K562 (cell line): Measurements from ENCODE around the gene BMP10. TPM values are rescaled to one million over a fixed set of nuclear protein-coding genes. Genes with fewer than 3 reads are reported as not detected.
A peak's percentile ranks its signal among the peaks of the same experiment; 100 is the strongest.

Experiments
- ATAC-seq: fragments of 200-7000 bp; cut with Tn5 transposase; 3 replicates; pipeline ENCODE4 v1.9.1; 2020; ENCODE audit warnings: moderate library complexity
- BruUV-seq: library from RNA; stranded (reverse); fragments of 400-500 nt; replicated peaks from 2 replicates; lab custom pipeline; 2021; lab: Mats Ljungman, UMichigan
- CTCF ChIA-PET: fragments of 300-600 bp; formaldehyde crosslinking; extraction: SDS; loops from one replicate; lab custom pipeline; 2021; ENCODE audit warnings: low intra/inter-chr PET ratio; lab: Yijun Ruan, JAX
- POLR2A ChIA-PET: fragments of 300-600, 350-650 bp; sonication (Branson Sonifier 250); formaldehyde crosslinking; extraction: SDS; loops from one replicate; lab custom pipeline; 2021; ENCODE audit warnings: antibody characterized with exemption, inconsistent platforms; lab: Yijun Ruan, JAX
- DNase-seq, 4 experiments: peaks; one replicate each; pipeline versions ENCODE4 v3.0.0 to v3.0.0-alpha.2; 2011 to 2018; ENCODE audit warnings: low spot score in 3 of 4, mixed read lengths in 3 of 4; ENCODE audit errors: extremely low read depth in 1 of 4
- FAIRE-seq: peaks from 2 replicates; lab custom pipeline; 2011; peaks lifted over from hg19 to GRCh38; lab: Jason Lieb, UNC
- H2AFZ ChIP-seq: 2 replicates; pipeline ENCODE4 v1.6.0; 2011; ENCODE audit warnings: low read depth, low read length, control low read depth, inconsistent platforms
- H3K27ac ChIP-seq: fragments of 200-600 bp; 3 replicates; pipeline ENCODE4 v1.8.0; 2011; ENCODE audit warnings: low read depth, mild to moderate bottlenecking, control low read depth, inconsistent platforms, low read length, moderate library complexity, mixed read lengths; ENCODE audit errors: extremely low read depth
- H3K27me3 ChIP-seq, 2 experiments: fragments of 300-600 bp in 1 of 2; 2 replicates in 1 of 2; 3 replicates in 1 of 2; pipeline versions ENCODE4 v1.6.0 to v1.8.0; 2011; ENCODE audit warnings: inconsistent platforms in 2 of 2, low read length in 2 of 2, mild to moderate bottlenecking in 1 of 2, mixed read lengths in 1 of 2, moderate library complexity in 1 of 2; ENCODE audit not compliant: control insufficient read depth in 2 of 2, insufficient read depth in 2 of 2
- H3K36me3 ChIP-seq: fragments of 300-600 bp; 3 replicates; pipeline ENCODE4 v1.8.0; 2011; ENCODE audit warnings: mild to moderate bottlenecking, low read length, inconsistent platforms; ENCODE audit not compliant: control insufficient read depth, insufficient read depth
- H3K4me1 ChIP-seq, 2 experiments: fragments of 200-600 bp in 1 of 2; replicated peaks in 1 of 2; 2 replicates in 1 of 2; 3 replicates in 1 of 2; pipeline versions ENCODE4 v1.5.1 to v1.8.0; 2011; ENCODE audit warnings: inconsistent platforms in 2 of 2, low read length in 2 of 2, mild to moderate bottlenecking in 1 of 2, mixed read lengths in 1 of 2, moderate library complexity in 1 of 2; ENCODE audit not compliant: control insufficient read depth in 2 of 2, insufficient read depth in 2 of 2
- H3K4me2 ChIP-seq: 2 replicates; pipeline ENCODE4 v1.6.1; 2011; ENCODE audit warnings: low read length, control low read depth, inconsistent platforms, mixed read lengths; ENCODE audit not compliant: insufficient read depth
- H3K4me3 ChIP-seq: fragments of 200-600 bp; sonication (generic), shearing (Covaris generic); 2 replicates; pipeline ENCODE4 v1.5.1; 2016; ENCODE audit warnings: control low read depth, inconsistent platforms
- H3K79me2 ChIP-seq: fragments of 200-600 bp; 3 replicates; pipeline ENCODE4 v1.8.0; 2011; ENCODE audit warnings: low read length, inconsistent platforms; ENCODE audit not compliant: control insufficient read depth, insufficient read depth
- H3K9ac ChIP-seq, 2 experiments: 2 replicates each; pipeline versions ENCODE4 v1.6.0 to v1.6.1; 2011; ENCODE audit warnings: low read depth in 2 of 2, low read length in 2 of 2, control low read depth in 1 of 2, inconsistent platforms in 1 of 2, mild to moderate bottlenecking in 1 of 2, mixed read lengths in 1 of 2; ENCODE audit not compliant: insufficient read depth in 1 of 2
- H3K9me1 ChIP-seq: one replicate; pipeline ENCODE4 v1.6.0; 2011; ENCODE audit warnings: inconsistent platforms, mild to moderate bottlenecking, low read length, moderate library complexity; ENCODE audit not compliant: control insufficient read depth, insufficient read depth
- H3K9me3 ChIP-seq: replicated peaks from 2 replicates; pipeline ENCODE4 v1.5.1; 2011; ENCODE audit warnings: low read depth, low read length, inconsistent platforms; ENCODE audit not compliant: control insufficient read depth, insufficient read depth
- H4K20me1 ChIP-seq: replicated peaks from 2 replicates; pipeline ENCODE4 v1.6.1; 2011; ENCODE audit warnings: low read length, inconsistent platforms, mixed read lengths; ENCODE audit not compliant: control insufficient read depth, insufficient read depth
- BRD4 ChIP-seq: fragments of 200-600 bp; sonication (generic); IDR thresholded peaks from 2 replicates; pipeline ENCODE4 v1.6.1; 2017; ENCODE audit warnings: inconsistent platforms
- MEF2A ChIP-seq: IDR thresholded peaks from 2 replicates; pipeline ENCODE4 v1.6.1; 2011; ENCODE audit warnings: low read depth, mild to moderate bottlenecking, low read length, moderate library complexity; ENCODE audit not compliant: control insufficient read depth
- MTA3 ChIP-seq: fragments of 450-650 bp; formaldehyde crosslinking; IDR thresholded peaks from 2 replicates; pipeline ENCODE4 v1.6.1; 2017; ENCODE audit warnings: mild to moderate bottlenecking, borderline replicate concordance
- NFXL1 ChIP-seq: fragments of 450-650 bp; formaldehyde crosslinking; IDR thresholded peaks from 2 replicates; pipeline ENCODE4 v1.4.0; 2021; ENCODE audit warnings: mild to moderate bottlenecking
- PML ChIP-seq: IDR thresholded peaks from 2 replicates; pipeline ENCODE4 v1.6.1; 2012; ENCODE audit warnings: low read length, inconsistent platforms
- PTRF ChIP-seq: fragments of 450-650 bp; IDR thresholded peaks from 2 replicates; pipeline ENCODE4 v1.6.1; 2016; ENCODE audit warnings: mild to moderate bottlenecking, missing genetic modification characterization, missing compliant biosample characterization
- TEAD4 ChIP-seq, 2 experiments: sonication (generic) in 1 of 2; formaldehyde crosslinking in 1 of 2; IDR thresholded peaks; 2 replicates each; pipeline versions ENCODE4 v1.6.1 to v1.8.0; 2012 to 2022; ENCODE audit warnings: borderline replicate concordance in 1 of 2, inconsistent platforms in 1 of 2, low read length in 1 of 2, mild to moderate bottlenecking in 1 of 2, missing genetic modification reagents in 1 of 2
- ZBED1 ChIP-seq: IDR thresholded peaks from 2 replicates; pipeline ENCODE4 v1.6.1; 2014
- ZNF175 ChIP-seq: fragments of 200-800 bp; sonication (Bioruptor generic); IDR thresholded peaks from 2 replicates; pipeline ENCODE4 v1.6.1; 2016; ENCODE audit warnings: low read depth, mild to moderate bottlenecking, missing genetic modification characterization, missing compliant biosample characterization
- ZNF445 ChIP-seq: fragments of 250-450 bp; sonication (Bioruptor Pico); IDR thresholded peaks from 2 replicates; pipeline ENCODE4 v1.4.0; 2020; ENCODE audit warnings: low read depth, mild to moderate bottlenecking, moderate library complexity
- ZNF639 ChIP-seq, 2 experiments: fragments of 200-800 bp in 1 of 2; sonication (Bioruptor generic) in 1 of 2; sonication (generic) in 1 of 2; formaldehyde crosslinking in 1 of 2; IDR thresholded peaks in 1 of 2; conservative IDR thresholded peaks in 1 of 2; 2 replicates each; pipeline versions ENCODE4 v1.5.0 to v1.6.1; 2016 to 2020; ENCODE audit warnings: missing compliant biosample characterization in 1 of 2, missing genetic modification characterization in 1 of 2, missing genetic modification reagents in 1 of 2
- ZNF830 ChIP-seq: fragments of 250-450 bp; sonication (Bioruptor Pico); IDR thresholded peaks from 2 replicates; pipeline ENCODE4 v1.5.0; 2021; ENCODE audit warnings: mild to moderate bottlenecking
- ZSCAN29 ChIP-seq: fragments of 450-650 bp; IDR thresholded peaks from 2 replicates; pipeline ENCODE4 v1.6.1; 2017
- WGBS: fragments of 100-300 bp; shearing (Covaris generic); methylation state at CpG from one replicate; pipeline ENCODE4 v1.1.6; 2016; ENCODE audit warnings: low coverage, mixed read lengths; ENCODE audit not compliant: insufficient coverage; ENCODE audit errors: missing lambda C conversion rate; 5-methylcytosine and 5-hydroxymethylcytosine counted together
- in situ Hi-C: fragments of 300-500 bp; cut with MboI; formaldehyde crosslinking; loops from 4 replicates; pipeline ENCODE4 v1.15.0; 2018; ENCODE audit warnings: inconsistent platforms, mixed read lengths
- intact Hi-C: fragments of 100-400 bp; cut with micrococcal nuclease; formaldehyde crosslinking; loops from 2 replicates; pipeline ENCODE4 v1.14.2; 2022
- polyA plus RNA-seq, 8 experiments: library from polyadenylated mRNA; depleted of rRNA in 4 of 8; stranded (reverse) in 5 of 8; unstranded in 3 of 8; fragments of >200 nt; fragmentation: Nextera tagmentation in 2 of 8; fragmentation: Illumina TruSeq in 1 of 8; extraction: Ambion mirVana in 2 of 8; extraction: Trizol in 1 of 8; gene quantifications; 2 replicates each; pipeline versions ENCODE4 v1.2.1 to v1.2.3, GENCODE V29; 2011 to 2014; ENCODE audit warnings: inconsistent platforms in 1 of 8, missing spikeins in 1 of 8
- total RNA-seq, 7 experiments: library from RNA; depleted of rRNA in 6 of 7; stranded (reverse); fragments of >200 nt in 6 of 7; fragmentation: Illumina TruSeq in 2 of 7; extraction: Trizol in 2 of 7; gene quantifications; 2 replicates each; pipeline versions ENCODE4 v1.2.1 to v1.2.3, GENCODE V29; 2011 to 2021; ENCODE audit warnings: low replicate concordance in 1 of 7
- TF ChIP-seq, protein P1 (sequence below): fragments of 250-450 bp; sonication (Bioruptor Pico); IDR thresholded peaks from 2 replicates; pipeline ENCODE4 v1.4.0; 2020; ENCODE audit warnings: mild to moderate bottlenecking, moderate library complexity

Gene BMP10
- total and polyA plus RNA-seq, 9 of the 15 experiments (the other 6 are each of a cell fraction or from before 2014, with no cell fraction given), result 0.11 to 0.91 (median 0.43) TPM

DNA sequence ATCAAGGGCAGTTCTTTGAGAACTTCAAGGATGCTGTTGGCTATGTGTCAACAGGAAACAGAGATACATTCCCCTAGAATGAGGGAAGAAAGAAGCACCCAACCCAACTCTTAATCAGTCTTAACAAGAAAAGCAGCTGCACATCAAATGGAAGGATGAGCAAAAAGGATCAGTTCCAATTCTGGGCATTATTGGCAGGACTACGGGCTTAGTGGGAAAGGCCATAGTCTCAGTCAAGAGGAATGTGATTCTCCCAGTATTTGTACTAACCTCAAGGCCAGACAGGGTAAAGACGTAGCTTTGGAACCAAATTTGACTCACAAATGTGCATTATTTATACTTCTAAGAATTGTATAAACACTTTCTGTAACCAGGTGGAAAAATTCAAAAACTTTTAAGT, 18.2 kb downstream of the BMP10 start:
- H3K79me2 ChIP-seq, result no peaks in the 10 kb centered on the region
- peak overlapping the region; percentile 27; the same call in 1 of the 2 replicates for H2AFZ ChIP-seq
- FAIRE-seq, result no peak
- 0 out of 2 replicates have a peak, but pooled peaks have one; percentile 12 for TF ChIP-seq ZNF175
- no peak for TF ChIP-seq NFXL1
- 82% methylated on average over 2 of the region's 2 CpGs for WGBS
- H3K9me3 ChIP-seq, result no peaks in the 10 kb centered on the region
- in situ Hi-C loops, result no loop called here
- ATAC-seq, result no peak
- H3K9ac ChIP-seq, result no peak overlapping the region
- no peaks in the 10 kb centered on the region for H3K36me3 ChIP-seq
- H3K27me3 ChIP-seq, result no peaks in the 10 kb centered on the region
- no peak overlapping the region for H3K4me2 ChIP-seq
- H3K9me1 ChIP-seq, result no peaks in the 10 kb centered on the region
- BruUV-seq, result no TSS peak
- POLR2A ChIA-PET, result interaction anchor here (0.9 kb wide), 1 partner anchor 23 kb away, joined by 4 read pairs; no protein-coding TSS in a partner anchor
- intact Hi-C loops, result no loop called here
- CTCF ChIA-PET, result no interaction called here
- no peaks in the 10 kb centered on the region for H4K20me1 ChIP-seq
- no peak overlapping the region for H3K27ac ChIP-seq
- no peak for DNase-seq
- H3K4me1 ChIP-seq, result peaks cover 0 to 55% of the 10 kb centered on the region in 2 experiments; a peak in 4 of 5 replicates
- H3K4me3 ChIP-seq, result no peak overlapping the region

DNA sequence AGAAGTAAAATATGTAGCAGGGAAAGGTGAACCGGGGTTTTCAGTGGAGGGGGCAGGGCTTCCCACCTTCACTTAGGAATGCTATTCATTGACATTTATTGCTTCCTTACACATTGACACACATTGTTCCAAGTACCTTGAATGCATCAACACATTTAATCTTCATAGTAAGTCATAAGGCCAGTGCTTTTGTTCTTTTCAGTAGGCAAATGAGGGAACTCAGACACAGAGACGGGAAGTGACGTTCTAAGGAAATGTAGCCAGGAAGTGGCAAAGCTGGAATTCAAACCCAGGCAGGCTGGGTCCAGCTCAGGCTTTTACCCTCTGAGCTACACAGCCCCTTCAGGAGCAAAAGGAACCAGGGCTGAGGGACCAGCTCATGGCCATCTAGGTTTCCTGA, 20.7 kb downstream of the BMP10 start:
- Histone ChIP-seq H4K20me1 (no peaks in the 10 kb centered on the region), H3K9me3 (no peaks in the 10 kb centered on the region), H2AFZ (peak overlapping the region; percentile 88), H3K4me3 (no peak overlapping the region), H3K36me3 (no peaks in the 10 kb centered on the region), H3K27ac (peak overlapping the region; percentile 91), H3K9ac (peak overlapping the region in 1 of 2 experiments; percentile 53; a peak in 1 of 4 replicates), H3K27me3 (no peaks in the 10 kb centered on the region), H3K4me2 (peak overlapping the region; percentile 17), H3K79me2 (no peaks in the 10 kb centered on the region), H3K4me1 (peaks cover 0 to 54% of the 10 kb centered on the region in 2 experiments; a peak in 3 of 5 replicates), H3K9me1 (no peaks in the 10 kb centered on the region)
- ChIA-PET CTCF (no interaction called here), POLR2A (no interaction called here)
- intact Hi-C loops (no loop called here), in situ Hi-C loops (no loop called here)
- BruUV-seq, result no TSS peak
- 59% methylated on average over 3 of the region's 3 CpGs for WGBS
- no peak for DNase-seq
- ATAC-seq, result no peak
- no peak for FAIRE-seq
- TF ChIP-seq ZBED1 (no peak), ZNF445 (CRISPR knock-in tag) (no peak), ZNF830 (CRISPR knock-in tag) (no peak), MTA3 (no peak), PML (no peak), ZSCAN29 (no peak), PTRF (tag) (no peak), ZNF639 (CRISPR knock-in tag; conservative IDR thresholded peaks at IDR 0.05 in 1 of 2, IDR thresholded peaks at IDR 0.05 in 1 of 2) (0 out of 4 replicates have a peak, but pooled peaks of 1 of the 2 experiments have one; percentile 20), BRD4 (peak; percentile 62; the same call in 1 of the 2 replicates), TEAD4 (IDR thresholded peaks at IDR 0.05; ENCODE audit: low read length) (no peak), TEAD4 (CRISPR knock-in tag; IDR thresholded peaks at IDR 0.05; ENCODE audit: borderline replicate concordance) (no peak), MEF2A (no peak)
- TF ChIP-seq, protein P1, sequence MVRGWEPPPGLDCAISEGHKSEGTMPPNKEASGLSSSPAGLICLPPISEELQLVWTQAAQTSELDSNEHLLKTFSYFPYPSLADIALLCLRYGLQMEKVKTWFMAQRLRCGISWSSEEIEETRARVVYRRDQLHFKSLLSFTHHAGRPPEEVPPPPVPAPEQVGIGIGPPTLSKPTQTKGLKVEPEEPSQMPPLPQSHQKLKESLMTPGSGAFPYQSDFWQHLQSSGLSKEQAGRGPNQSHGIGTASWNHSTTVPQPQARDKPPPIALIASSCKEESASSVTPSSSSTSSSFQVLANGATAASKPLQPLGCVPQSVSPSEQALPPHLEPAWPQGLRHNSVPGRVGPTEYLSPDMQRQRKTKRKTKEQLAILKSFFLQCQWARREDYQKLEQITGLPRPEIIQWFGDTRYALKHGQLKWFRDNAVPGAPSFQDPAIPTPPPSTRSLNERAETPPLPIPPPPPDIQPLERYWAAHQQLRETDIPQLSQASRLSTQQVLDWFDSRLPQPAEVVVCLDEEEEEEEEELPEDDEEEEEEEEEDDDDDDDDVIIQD (CRISPR knock-in tag), result no peak
